Osteocyte (in vitro differentiated cells): ENCODE results near the gene ATG10. TPM values are rescaled to one million over a fixed set of nuclear protein-coding genes. Genes with fewer than 3 reads are reported as not detected.

Experiments
- DNase-seq: peaks from one replicate; pipeline ENCODE4 v3.0.0; 2021; ENCODE audit warnings: mixed read lengths; ENCODE audit not compliant: unreplicated experiment; ENCODE audit errors: extremely low spot score
- H3K27ac Mint-ChIP-seq: one replicate; pipeline ENCODE4 v1.8.0; 2021; ENCODE audit warnings: mild to moderate bottlenecking, mixed read lengths; ENCODE audit not compliant: unreplicated experiment
- H3K27me3 Mint-ChIP-seq: one replicate; pipeline ENCODE4 v1.8.0; 2021; ENCODE audit warnings: mixed read lengths; ENCODE audit not compliant: unreplicated experiment
- H3K36me3 Mint-ChIP-seq: one replicate; pipeline ENCODE4 v1.8.0; 2021; ENCODE audit warnings: mixed read lengths; ENCODE audit not compliant: unreplicated experiment
- H3K4me1 Mint-ChIP-seq: one replicate; pipeline ENCODE4 v1.8.0; 2021; ENCODE audit warnings: mixed read lengths; ENCODE audit not compliant: unreplicated experiment
- H3K4me3 Mint-ChIP-seq: one replicate; pipeline ENCODE4 v1.8.0; 2021; ENCODE audit warnings: mild to moderate bottlenecking, moderate library complexity, mixed read lengths; ENCODE audit not compliant: unreplicated experiment
- H3K9me3 Mint-ChIP-seq: one replicate; pipeline ENCODE4 v1.8.0; 2021; ENCODE audit warnings: mixed read lengths; ENCODE audit not compliant: unreplicated experiment
- CTCF ChIP-seq: fragments of 200-600 bp; sonication (generic); IDR thresholded peaks from 2 replicates; pipeline ENCODE4 v1.5.0; 2021; ENCODE audit warnings: antibody characterized with exemption, mild to moderate bottlenecking, moderate library complexity
- total RNA-seq: library from RNA; stranded (reverse); gene quantifications from 2 replicates; pipeline ENCODE4 v1.2.1, GENCODE V29; 2021

Gene ATG10
- total RNA-seq, 1 donor from 2014 or later: 8.3 TPM

GRCh38 chr5:82277613-82277986 lies 305.8 kb downstream of the ATG10 start:
- peak overlapping the region; percentile 91 for H3K4me3 Mint-ChIP-seq
- H3K27ac Mint-ChIP-seq: peak overlapping the region; percentile 99
- H3K36me3 Mint-ChIP-seq: peaks cover 39% of the 10 kb centered on the region
- no peak for DNase-seq
- no peak for TF ChIP-seq CTCF
- no peaks in the 10 kb centered on the region for H3K27me3 Mint-ChIP-seq
- peaks cover 42% of the 10 kb centered on the region for H3K4me1 Mint-ChIP-seq
- no peaks in the 10 kb centered on the region for H3K9me3 Mint-ChIP-seq

GRCh38 chr5:82277987-82278710 lies 306.3 kb downstream of the ATG10 start, which contains the start of gene RPS23:
RPS23 (minus strand) TSS chr5:82278354; CDS start chr5:82278323, 31 bp downstream.
- Mint-ChIP-seq H3K36me3 (peaks cover 36% of the 10 kb centered on the region), H3K27me3 (no peaks in the 10 kb centered on the region), H3K27ac (peak within 1 kb of the TSS; percentile 99), H3K4me3 (peak within 1 kb of the TSS; percentile 91), H3K9me3 (no peaks in the 10 kb centered on the region), H3K4me1 (peaks cover 39% of the 10 kb centered on the region)
- no peak for TF ChIP-seq CTCF
- DNase-seq: peak; percentile 96

GRCh38 chr5:82278711-82279370 lies 307.0 kb downstream of the ATG10 start:
- no peak for TF ChIP-seq CTCF
- DNase-seq: no peak
- Mint-ChIP-seq H3K9me3 (no peaks in the 10 kb centered on the region), H3K4me3 (peak overlapping the region; percentile 91), H3K27ac (peak overlapping the region; percentile 99), H3K27me3 (no peaks in the 10 kb centered on the region), H3K36me3 (peaks cover 29% of the 10 kb centered on the region), H3K4me1 (peaks cover 34% of the 10 kb centered on the region)

GRCh38 chr5:82283893-82284292 lies 312.1 kb downstream of the ATG10 start:
- H3K36me3 Mint-ChIP-seq: no peaks in the 10 kb centered on the region
- H3K4me1 Mint-ChIP-seq: peaks cover 18% of the 10 kb centered on the region
- no peak overlapping the region for H3K27ac Mint-ChIP-seq
- DNase-seq: no peak
- TF ChIP-seq CTCF: no peak
- H3K9me3 Mint-ChIP-seq: no peaks in the 10 kb centered on the region
- H3K27me3 Mint-ChIP-seq: no peaks in the 10 kb centered on the region
- H3K4me3 Mint-ChIP-seq: no peak overlapping the region

- H3K27me3 Mint-ChIP-seq: no peaks in the 10 kb centered on the region
- no peaks in the 10 kb centered on the region for H3K36me3 Mint-ChIP-seq
- H3K27ac Mint-ChIP-seq: no peak overlapping the region
- no peaks in the 10 kb centered on the region for H3K9me3 Mint-ChIP-seq
- no peak overlapping the region for H3K4me3 Mint-ChIP-seq
- DNase-seq: no peak
- H3K4me1 Mint-ChIP-seq: peaks cover 7% of the 10 kb centered on the region
- TF ChIP-seq CTCF: no peak
These were observed 313.4 kb downstream of the ATG10 start for GRCh38 chr5:82285206-82285605.
